Measurements from ENCODE around the gene GRIN3A. TPM values are rescaled to one million over a fixed set of nuclear protein-coding genes. Genes with fewer than 3 reads are reported as not detected.

GRIN3A gene
- not detected for total RNA-seq

- Mint-ChIP-seq H3K27me3 (peaks cover 45% of the 10 kb centered on the region), H3K4me1 (ENCODE audit: low read depth) (peaks cover 3% of the 10 kb centered on the region), H3K27ac (no peak within 1 kb of the TSS), H3K36me3 (ENCODE audit: low read depth) (no peaks in the 10 kb centered on the region), H3K9me3 (no peaks in the 10 kb centered on the region), H3K4me3 (peak within 1 kb of the TSS; percentile 13)
- DNase-seq, result peak; percentile 2
- POLR2A ChIA-PET, result no interaction called here
- ATAC-seq, result no peak
- CTCF ChIA-PET, result no interaction called here
- TF ChIP-seq, protein P1, sequence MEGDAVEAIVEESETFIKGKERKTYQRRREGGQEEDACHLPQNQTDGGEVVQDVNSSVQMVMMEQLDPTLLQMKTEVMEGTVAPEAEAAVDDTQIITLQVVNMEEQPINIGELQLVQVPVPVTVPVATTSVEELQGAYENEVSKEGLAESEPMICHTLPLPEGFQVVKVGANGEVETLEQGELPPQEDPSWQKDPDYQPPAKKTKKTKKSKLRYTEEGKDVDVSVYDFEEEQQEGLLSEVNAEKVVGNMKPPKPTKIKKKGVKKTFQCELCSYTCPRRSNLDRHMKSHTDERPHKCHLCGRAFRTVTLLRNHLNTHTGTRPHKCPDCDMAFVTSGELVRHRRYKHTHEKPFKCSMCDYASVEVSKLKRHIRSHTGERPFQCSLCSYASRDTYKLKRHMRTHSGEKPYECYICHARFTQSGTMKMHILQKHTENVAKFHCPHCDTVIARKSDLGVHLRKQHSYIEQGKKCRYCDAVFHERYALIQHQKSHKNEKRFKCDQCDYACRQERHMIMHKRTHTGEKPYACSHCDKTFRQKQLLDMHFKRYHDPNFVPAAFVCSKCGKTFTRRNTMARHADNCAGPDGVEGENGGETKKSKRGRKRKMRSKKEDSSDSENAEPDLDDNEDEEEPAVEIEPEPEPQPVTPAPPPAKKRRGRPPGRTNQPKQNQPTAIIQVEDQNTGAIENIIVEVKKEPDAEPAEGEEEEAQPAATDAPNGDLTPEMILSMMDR (IDR thresholded peaks at IDR 0.05), result no peak
- intact Hi-C loops (cut with micrococcal nuclease), result no loop called here
Measured at GRCh38 chr9:101738566-101739183, at the start of gene GRIN3A. TSS of gene GRIN3A (minus strand) at chr9:101738647. CDS start at chr9:101737979, 668 bp downstream.

DNA sequence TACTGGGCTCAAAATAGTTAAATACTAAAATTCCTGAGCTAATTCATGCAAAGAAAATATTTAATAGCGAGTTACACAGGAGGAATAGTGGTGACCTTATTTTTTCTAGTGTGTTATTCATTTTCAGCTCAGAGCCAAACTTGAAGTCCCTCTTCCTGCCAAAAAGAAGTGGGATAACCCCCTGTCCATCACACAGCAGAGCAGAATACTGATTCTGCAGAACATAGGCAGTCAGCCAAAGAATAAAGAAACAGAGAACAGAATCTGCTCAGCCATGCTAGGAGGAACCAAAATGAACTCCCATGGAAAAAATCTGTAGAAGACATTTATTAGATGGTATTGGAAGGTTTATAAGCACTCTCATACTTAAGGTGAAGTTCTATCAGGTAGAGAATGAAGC lies 49.4 kb upstream of the GRIN3A start:
- TF ChIP-seq, protein P1 (IDR thresholded peaks at IDR 0.05), result no peak
- peaks cover 4% of the 10 kb centered on the region for H3K27me3 Mint-ChIP-seq
- H3K4me3 Mint-ChIP-seq, result no peak overlapping the region
- ATAC-seq, result no peak
- CTCF ChIA-PET, result no interaction called here
- POLR2A ChIA-PET, result no interaction called here
- H3K36me3 Mint-ChIP-seq (ENCODE audit: low read depth), result no peaks in the 10 kb centered on the region
- H3K4me1 Mint-ChIP-seq (ENCODE audit: low read depth), result no peaks in the 10 kb centered on the region
- no peak for DNase-seq
- intact Hi-C loops (cut with micrococcal nuclease), result no loop called here
- no peak overlapping the region for H3K27ac Mint-ChIP-seq
- H3K9me3 Mint-ChIP-seq, result no peaks in the 10 kb centered on the region

DNA sequence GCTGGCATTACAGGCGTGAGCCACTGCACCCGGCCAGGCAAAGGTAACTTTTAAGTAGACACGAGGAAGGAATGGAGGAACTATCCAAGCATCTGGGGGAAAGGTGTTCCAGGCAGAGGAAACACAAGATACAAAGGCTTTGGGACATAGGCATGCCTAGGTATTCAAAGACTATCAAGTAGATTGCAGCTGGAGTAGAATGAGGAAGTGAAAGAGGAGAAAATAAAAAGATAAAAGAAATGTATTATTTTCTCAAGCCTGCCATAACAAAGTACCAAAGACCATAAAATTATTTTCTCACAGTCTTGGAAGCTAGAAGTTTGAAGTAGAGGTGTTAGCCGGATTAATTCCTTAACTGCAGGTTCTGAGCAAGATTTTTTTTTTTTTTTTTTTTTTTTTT lies 39.9 kb upstream of the GRIN3A start:
- TF ChIP-seq, protein P1 (IDR thresholded peaks at IDR 0.05), result no peak
- no peaks in the 10 kb centered on the region for H3K9me3 Mint-ChIP-seq
- H3K4me1 Mint-ChIP-seq (ENCODE audit: low read depth), result no peaks in the 10 kb centered on the region
- peaks cover 5% of the 10 kb centered on the region for H3K27me3 Mint-ChIP-seq
- H3K27ac Mint-ChIP-seq, result no peak overlapping the region
- POLR2A ChIA-PET, result no interaction called here
- ATAC-seq, result no peak
- no peaks in the 10 kb centered on the region for H3K36me3 Mint-ChIP-seq (ENCODE audit: low read depth)
- H3K4me3 Mint-ChIP-seq, result no peak overlapping the region
- DNase-seq, result no peak
- intact Hi-C loops (cut with micrococcal nuclease), result no loop called here
- CTCF ChIA-PET, result no interaction called here

GRCh38 chr9:101764472-101764871 lies 26.0 kb upstream of the GRIN3A start:
- CTCF ChIA-PET, result no interaction called here
- no peak overlapping the region for H3K27ac Mint-ChIP-seq
- H3K36me3 Mint-ChIP-seq (ENCODE audit: low read depth), result no peaks in the 10 kb centered on the region
- POLR2A ChIA-PET, result no interaction called here
- no peaks in the 10 kb centered on the region for H3K4me1 Mint-ChIP-seq (ENCODE audit: low read depth)
- DNase-seq, result no peak
- no peaks in the 10 kb centered on the region for H3K9me3 Mint-ChIP-seq
- no peak for ATAC-seq
- intact Hi-C loops (cut with micrococcal nuclease), result no loop called here
- TF ChIP-seq, protein P1 (IDR thresholded peaks at IDR 0.05), result no peak
- H3K27me3 Mint-ChIP-seq, result no peaks in the 10 kb centered on the region
- H3K4me3 Mint-ChIP-seq, result no peak overlapping the region

DNA sequence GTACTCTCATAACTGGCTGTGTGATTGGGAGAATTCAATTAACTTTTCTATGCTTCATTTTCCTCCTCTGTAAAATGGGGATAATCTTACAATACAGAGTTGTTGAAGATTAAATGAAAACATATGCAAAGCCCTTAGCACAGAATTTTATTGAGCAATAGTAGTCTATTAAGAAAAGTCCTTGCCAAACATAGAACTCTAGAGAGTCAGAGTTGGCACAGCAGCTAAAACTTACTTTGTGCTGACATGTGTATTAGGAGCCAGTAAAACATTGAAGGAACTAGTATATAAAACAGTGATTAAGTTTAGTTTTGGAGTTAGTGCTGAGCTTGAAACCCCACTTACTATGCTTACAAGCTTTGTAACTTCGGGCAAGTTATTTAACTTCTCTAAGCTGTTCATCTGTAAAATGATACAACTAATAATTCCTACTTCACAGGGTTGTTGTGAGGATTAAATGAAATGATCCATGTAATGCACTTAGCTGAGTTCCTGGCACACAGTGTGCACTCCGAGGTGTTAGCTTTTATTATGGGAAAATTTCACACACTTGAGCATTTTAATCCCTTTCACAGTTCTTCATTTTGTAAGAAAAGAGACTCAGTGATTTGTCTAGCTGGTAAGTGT lies 20.0 kb upstream of the GRIN3A start:
- Mint-ChIP-seq H3K27me3 (no peaks in the 10 kb centered on the region), H3K4me3 (no peak overlapping the region), H3K9me3 (no peaks in the 10 kb centered on the region), H3K27ac (no peak overlapping the region), H3K36me3 (ENCODE audit: low read depth) (no peaks in the 10 kb centered on the region), H3K4me1 (ENCODE audit: low read depth) (no peaks in the 10 kb centered on the region)
- DNase-seq, result no peak
- intact Hi-C loops (cut with micrococcal nuclease), result no loop called here
- TF ChIP-seq, protein P1 (IDR thresholded peaks at IDR 0.05), result no peak
- ChIA-PET CTCF (no interaction called here), POLR2A (no interaction called here)
- no peak for ATAC-seq
